Adrenal gland (tissue), 12 donors: ENCODE results near the gene HOXD10. TPM values are rescaled to one million over a fixed set of nuclear protein-coding genes. Genes with fewer than 3 reads are reported as not detected.

Experiments
- DNase-seq, 7 donors: peaks; one replicate each; pipeline ENCODE4 v3.0.0-alpha.2; 2019 to 2020
- H3K27ac ChIP-seq, 5 donors: fragments of 200-600 bp; sonication (generic) in 4 of 5; 1 replicate in 3 of 5; 2 replicates in 2 of 5; pipeline versions ENCODE4 v1.5.1 to v1.8.0; 2016 to 2020; ENCODE audit warnings: mild to moderate bottlenecking in 1 of 5
- H3K27me3 ChIP-seq: fragments of 200-600 bp; 2 replicates; pipeline ENCODE4 v1.8.0; 2021
- H3K36me3 ChIP-seq, 2 donors: fragments of 200-600 bp; replicated peaks in 1 of 2; 1 replicate in 1 of 2; 2 replicates in 1 of 2; pipeline versions ENCODE4 v1.5.1 to v1.8.0; 2018 to 2022
- H3K4me1 ChIP-seq, 2 donors: fragments of 200-600 bp; replicated peaks in 1 of 2; 1 replicate in 1 of 2; 2 replicates in 1 of 2; pipeline versions ENCODE4 v1.5.1 to v1.8.0; 2018 to 2021
- H3K4me3 ChIP-seq, 4 donors: fragments of 200-600 bp; sonication (generic) in 3 of 4; one replicate each; pipeline ENCODE4 v1.5.1; 2016 to 2018
- H3K9me3 ChIP-seq, 3 donors: fragments of 200-600 bp; sonication (generic) in 1 of 3; replicated peaks in 1 of 3; 1 replicate in 2 of 3; 2 replicates in 1 of 3; pipeline versions ENCODE4 v1.5.1 to v1.8.0; 2016 to 2021
- POLR2A ChIP-seq, 2 donors: fragments of 450-650 bp; IDR thresholded peaks; one replicate each; pipeline ENCODE4 v1.6.1; 2017; ENCODE audit warnings: antibody characterized with exemption in 2 of 2, mild to moderate bottlenecking in 2 of 2, moderate library complexity in 1 of 2
- WGBS, 4 donors: extraction: QIAGEN DNeasy Blood & Tissue Kit in 2 of 4; methylation state at CpG; one replicate each; pipeline versions ENCODE4 v1.1.5 to v1.1.7; 2013 to 2017; 5-methylcytosine and 5-hydroxymethylcytosine counted together
- intact Hi-C, 2 donors: fragments of 100-400 bp; cut with DNase I; formaldehyde crosslinking; loops; one replicate each; pipeline versions ENCODE4 v1.14.1 to v1.15.0; 2022 to 2023
- polyA plus RNA-seq, 3 donors: library from polyadenylated mRNA; stranded (reverse); fragments of 200-250 nt in 2 of 3; fragments of 350-450 nt in 1 of 3; fragmentation: Illumina TruSeq in 1 of 3; extraction: RNeasy Lipid Tissue Mini Kit (QIAGEN cat#74804) in 1 of 3; gene quantifications; one replicate each; pipeline ENCODE4 v1.2.3, GENCODE V29; 2013 to 2014
- total RNA-seq, 9 donors: library from RNA; depleted of rRNA in 4 of 9; stranded (reverse); fragments of >200 nt in 4 of 9; fragments of 120-200 nt in 1 of 9; fragmentation: NEBNext Ultra II Directional in 1 of 9; extraction: Animal tissue kit (Norgen Biotek cat#: 25700) in 1 of 9; gene quantifications; one replicate each; pipeline versions ENCODE4 v1.1.0 to v1.2.4, GENCODE V29; 2013 to 2023
- TF ChIP-seq, protein P1 (sequence below), 6 experiments: fragments of 450-650 bp in 4 of 6; fragments of 200-600 bp in 2 of 6; sonication (generic) in 1 of 6; IDR thresholded peaks; 1 replicate in 5 of 6; 2 replicates in 1 of 6; pipeline versions ENCODE4 v1.5.1 to v1.8.0; 2016 to 2021; ENCODE audit warnings: antibody characterized with exemption in 6 of 6, mild to moderate bottlenecking in 2 of 6, moderate library complexity in 1 of 6
- donor health status: healthy with polysubstance abuse.
- donor health status: Bipolar disorder and iron deficiency.
- donor health status: DM: yes; HTN: yes; CAD: no.
- donor health status: DM: no; HTN: no; CAD: no.
- donor health status: DM: no; HTN: no; CAD: no.
- donor health status: DM: yes; HTN: yes; CAD: no.

The HOXD10 gene
- total and polyA plus RNA-seq, 12 donors = 0.11 to 0.33 (median 0.18) TPM; not detected in 8

DNA sequence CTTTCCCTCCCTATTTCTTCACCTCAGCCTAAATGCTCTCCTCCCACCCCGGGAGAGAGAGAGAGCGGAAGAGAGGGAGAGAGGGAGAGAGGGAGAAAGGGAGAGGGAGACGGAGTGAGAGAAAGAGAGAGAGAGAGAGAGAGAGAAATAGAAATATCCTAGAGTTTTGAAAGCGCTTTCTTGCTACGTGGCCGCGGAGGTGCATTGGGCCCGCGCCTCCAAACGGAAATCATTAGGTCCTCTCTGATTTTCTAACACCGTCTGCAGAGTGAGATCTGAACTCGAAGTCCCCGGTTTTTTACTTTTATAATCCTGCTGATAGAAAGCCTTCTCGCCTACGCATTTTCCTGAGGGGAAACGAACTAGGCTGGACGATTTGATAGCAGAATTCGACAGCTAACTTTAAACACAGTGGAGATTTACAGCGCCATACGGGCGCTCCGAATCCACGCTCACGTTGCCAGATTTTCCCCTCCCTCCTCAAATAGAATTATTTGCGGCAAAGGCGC lies 31.9 kb upstream of the HOXD10 start:
- no peak for DNase-seq
- WGBS, 4 donors = 6 to 10% (median 9%) methylated on average over 24 to 26 of the region's 26 CpGs
- intact Hi-C loops = loop anchor here (5.0 to 10.0 kb wide), 2 partner anchors 397 to 400 kb away; no protein-coding TSS in a partner anchor
- TF ChIP-seq, protein P1, sequence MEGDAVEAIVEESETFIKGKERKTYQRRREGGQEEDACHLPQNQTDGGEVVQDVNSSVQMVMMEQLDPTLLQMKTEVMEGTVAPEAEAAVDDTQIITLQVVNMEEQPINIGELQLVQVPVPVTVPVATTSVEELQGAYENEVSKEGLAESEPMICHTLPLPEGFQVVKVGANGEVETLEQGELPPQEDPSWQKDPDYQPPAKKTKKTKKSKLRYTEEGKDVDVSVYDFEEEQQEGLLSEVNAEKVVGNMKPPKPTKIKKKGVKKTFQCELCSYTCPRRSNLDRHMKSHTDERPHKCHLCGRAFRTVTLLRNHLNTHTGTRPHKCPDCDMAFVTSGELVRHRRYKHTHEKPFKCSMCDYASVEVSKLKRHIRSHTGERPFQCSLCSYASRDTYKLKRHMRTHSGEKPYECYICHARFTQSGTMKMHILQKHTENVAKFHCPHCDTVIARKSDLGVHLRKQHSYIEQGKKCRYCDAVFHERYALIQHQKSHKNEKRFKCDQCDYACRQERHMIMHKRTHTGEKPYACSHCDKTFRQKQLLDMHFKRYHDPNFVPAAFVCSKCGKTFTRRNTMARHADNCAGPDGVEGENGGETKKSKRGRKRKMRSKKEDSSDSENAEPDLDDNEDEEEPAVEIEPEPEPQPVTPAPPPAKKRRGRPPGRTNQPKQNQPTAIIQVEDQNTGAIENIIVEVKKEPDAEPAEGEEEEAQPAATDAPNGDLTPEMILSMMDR (IDR thresholded peaks at IDR 0.05) = no peak
- TF ChIP-seq POLR2A (IDR thresholded peaks at IDR 0.05) = no peak
- no peak overlapping the region for H3K27ac ChIP-seq
- H3K4me1 ChIP-seq = peaks cover 4 to 11% of the 10 kb centered on the region in 2 donors
- H3K27me3 ChIP-seq = peaks cover 96% of the 10 kb centered on the region
- no peaks in the 10 kb centered on the region for H3K36me3 ChIP-seq
- no peaks in the 10 kb centered on the region for H3K9me3 ChIP-seq
- no peak overlapping the region for H3K4me3 ChIP-seq

DNA sequence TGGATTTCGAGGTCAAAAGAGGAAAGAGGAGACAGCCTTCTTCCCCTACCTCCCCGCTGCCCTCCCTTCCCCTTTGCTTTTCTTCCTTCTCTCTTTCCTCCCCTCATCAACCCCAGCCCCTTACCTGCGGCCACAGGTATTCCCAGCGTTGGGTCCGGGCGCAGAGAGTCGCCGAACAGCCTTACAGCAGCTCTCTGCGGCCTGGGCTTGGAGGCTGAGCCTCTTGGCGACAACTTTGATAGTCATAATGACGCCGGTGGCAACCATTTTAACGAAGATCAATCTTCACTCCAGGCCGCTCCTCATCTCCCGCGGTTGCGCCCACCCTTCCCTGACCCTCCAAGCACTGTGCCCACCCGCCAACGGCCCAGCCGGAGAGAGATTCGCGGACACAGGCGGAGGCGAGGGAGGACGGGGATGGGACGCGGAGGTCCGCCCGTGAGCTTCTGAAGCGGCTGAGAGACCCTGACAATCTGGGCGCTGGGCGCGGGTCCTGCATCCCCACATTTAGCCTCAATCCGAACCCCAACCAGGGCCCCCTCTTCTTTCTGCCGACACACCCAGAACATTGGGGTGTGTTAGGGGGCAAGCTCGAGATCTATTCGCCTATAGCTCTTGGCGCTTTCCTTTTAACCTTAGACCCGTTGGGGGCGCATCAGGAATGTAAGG lies 31.3 kb upstream of the HOXD10 start:
- peak in 1 of 7 donors; percentile 42 for DNase-seq
- no peaks in the 10 kb centered on the region for H3K36me3 ChIP-seq
- intact Hi-C loops = loop anchor here in 1 of 2 donors (10.0 kb wide), 1 partner anchor 400 kb away; no protein-coding TSS in a partner anchor
- WGBS, 4 donors = 4 to 10% (median 9%) methylated on average over 17 to 40 of the region's 40 CpGs
- H3K4me1 ChIP-seq = peaks cover 4 to 8% of the 10 kb centered on the region in 2 donors
- no peaks in the 10 kb centered on the region for H3K9me3 ChIP-seq
- H3K27me3 ChIP-seq = peaks cover 97% of the 10 kb centered on the region
- H3K4me3 ChIP-seq = no peak overlapping the region
- H3K27ac ChIP-seq = no peak overlapping the region
- TF ChIP-seq, protein P1 (IDR thresholded peaks at IDR 0.05) = no peak
- TF ChIP-seq POLR2A (IDR thresholded peaks at IDR 0.05) = no peak

DNA sequence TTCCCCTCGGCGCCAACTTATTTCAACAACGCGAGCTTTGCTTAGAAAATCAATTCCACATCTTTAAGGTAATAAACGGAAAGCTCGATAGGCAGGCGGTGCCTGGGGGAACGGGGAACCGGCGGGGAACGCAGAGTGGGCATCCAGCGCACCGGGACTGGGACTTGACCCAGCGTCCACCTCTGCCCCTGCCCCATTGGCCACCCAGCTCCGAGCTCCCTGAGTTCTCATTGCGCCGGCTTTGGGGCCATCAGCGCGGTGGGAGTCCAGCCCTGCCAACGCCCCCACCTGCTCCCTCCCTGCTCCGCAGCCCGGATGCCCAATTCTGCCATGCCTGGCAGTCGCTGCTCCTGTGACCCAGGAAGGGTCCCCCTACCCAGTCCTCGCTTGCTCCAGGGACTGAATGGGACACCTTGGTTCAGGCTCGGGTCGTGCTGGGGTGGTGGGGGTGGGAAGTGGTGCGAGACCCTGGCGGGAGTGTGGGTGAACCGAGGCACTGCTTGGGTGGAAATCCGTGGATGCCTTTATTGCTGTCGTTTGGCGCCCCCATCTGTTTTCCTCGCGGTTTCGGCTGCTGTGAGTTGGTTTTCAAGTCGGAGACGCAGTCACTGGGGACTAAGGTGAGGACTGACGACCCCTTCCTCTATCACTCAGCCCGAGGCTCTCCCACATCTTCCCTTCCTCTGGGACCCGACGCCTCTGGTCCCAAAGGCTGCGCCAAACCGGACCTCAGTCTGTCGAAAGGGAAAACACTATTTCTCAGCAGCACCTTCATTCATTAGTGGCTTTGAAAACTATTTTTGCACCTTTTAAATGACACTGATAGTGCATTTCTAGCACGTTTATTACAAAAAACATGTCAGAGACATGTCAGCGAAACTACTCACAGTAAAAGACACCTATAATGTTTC lies 30.5 kb upstream of the HOXD10 start:
- Histone ChIP-seq H3K4me1 (peaks cover 4 to 8% of the 10 kb centered on the region in 2 donors), H3K9me3 (no peaks in the 10 kb centered on the region), H3K27me3 (peaks cover 96% of the 10 kb centered on the region), H3K27ac (no peak overlapping the region), H3K4me3 (no peak overlapping the region), H3K36me3 (no peaks in the 10 kb centered on the region)
- peak in 3 of 7 donors; percentile 44 to 65 (median 44) for DNase-seq
- 4 to 8% (median 4%) methylated on average over 30 to 46 of the region's 46 CpGs for WGBS, 4 donors
- TF ChIP-seq, protein P1 (IDR thresholded peaks at IDR 0.05) = peak in 4 of 6 experiments; percentile 21 to 47 (median 36)
- no peak for TF ChIP-seq POLR2A (IDR thresholded peaks at IDR 0.05)
- intact Hi-C loops = loop anchor here in 1 of 2 donors (10.0 kb wide), 1 partner anchor 401 kb away; no protein-coding TSS in a partner anchor
